ENCODE measurements around the gene RCSD1. TPM values are rescaled to one million over a fixed set of nuclear protein-coding genes. Genes with fewer than 3 reads are reported as not detected.
"Not testable (repeated sequence)": the region's sequence is repeated elsewhere in the genome, so short reads cannot be mapped to it uniquely, and the experiment has no call there.

Gene RCSD1
- total RNA-seq, 2 experiments from 2014 or later, result 143 to 145 TPM

DNA sequence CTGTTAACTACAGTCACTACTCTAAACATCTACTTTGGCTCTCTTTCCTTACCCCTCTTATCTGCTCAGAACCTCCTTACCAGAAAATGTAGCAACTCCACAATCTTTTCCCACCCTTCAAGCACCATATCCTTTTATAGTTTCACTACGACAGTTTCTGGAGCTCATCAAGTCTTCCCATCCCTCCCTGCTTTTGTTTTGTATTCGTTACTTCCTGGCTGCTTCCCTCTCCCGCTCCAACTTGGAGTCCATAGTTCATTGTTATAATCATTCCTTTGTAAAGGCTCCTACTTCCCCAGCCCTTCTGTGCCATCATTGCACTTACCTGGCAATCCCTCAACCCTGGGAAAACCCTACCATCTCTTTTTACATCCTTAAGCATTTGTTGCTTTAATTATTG lies 109.7 kb downstream of the RCSD1 start:
- DNase-seq (no peak), ATAC-seq (no peak)
- Mint-ChIP-seq H3K4me3 (no peak overlapping the region), H3K4me1 (ENCODE audit: low read depth) (no peaks in the 10 kb centered on the region), H3K36me3 (ENCODE audit: low read depth) (no peaks in the 10 kb centered on the region), H3K27ac (no peak overlapping the region), H3K27me3 (ENCODE audit: low read depth) (no peaks in the 10 kb centered on the region), H3K9me3 (ENCODE audit: insufficient read depth) (no peaks in the 10 kb centered on the region)
- ChIA-PET CTCF (interaction anchor here (1.0 to 1.3 kb wide), 3 partner anchors 23 to 343 kb away, joined by 3 read pairs; no protein-coding TSS in a partner anchor), POLR2A (interaction anchor here (0.7 kb wide), 1 partner anchor 35 kb away, joined by 3 read pairs; no protein-coding TSS in a partner anchor)

DNA sequence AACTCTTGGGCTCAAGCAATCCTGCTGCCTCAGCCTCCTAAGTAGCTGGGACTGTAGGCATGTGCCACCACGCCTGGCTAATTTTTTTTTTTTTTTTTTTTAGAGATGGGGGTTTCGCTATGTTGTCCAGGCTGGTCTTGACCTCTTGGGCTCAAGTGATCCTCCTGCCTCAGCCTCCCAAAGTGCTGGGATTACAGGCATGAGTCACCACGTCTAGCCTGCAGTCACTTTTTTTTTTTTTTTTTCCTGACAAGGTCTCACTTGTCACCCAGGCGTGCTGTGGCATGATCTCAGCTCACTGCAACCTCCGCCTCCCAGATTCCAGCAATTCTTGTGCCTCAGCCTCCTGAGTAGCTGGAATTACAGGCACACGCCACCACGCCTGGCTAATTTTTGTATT lies 111.1 kb downstream of the RCSD1 start:
- H3K4me1 Mint-ChIP-seq (ENCODE audit: low read depth), result not testable (repeated sequence)

DNA sequence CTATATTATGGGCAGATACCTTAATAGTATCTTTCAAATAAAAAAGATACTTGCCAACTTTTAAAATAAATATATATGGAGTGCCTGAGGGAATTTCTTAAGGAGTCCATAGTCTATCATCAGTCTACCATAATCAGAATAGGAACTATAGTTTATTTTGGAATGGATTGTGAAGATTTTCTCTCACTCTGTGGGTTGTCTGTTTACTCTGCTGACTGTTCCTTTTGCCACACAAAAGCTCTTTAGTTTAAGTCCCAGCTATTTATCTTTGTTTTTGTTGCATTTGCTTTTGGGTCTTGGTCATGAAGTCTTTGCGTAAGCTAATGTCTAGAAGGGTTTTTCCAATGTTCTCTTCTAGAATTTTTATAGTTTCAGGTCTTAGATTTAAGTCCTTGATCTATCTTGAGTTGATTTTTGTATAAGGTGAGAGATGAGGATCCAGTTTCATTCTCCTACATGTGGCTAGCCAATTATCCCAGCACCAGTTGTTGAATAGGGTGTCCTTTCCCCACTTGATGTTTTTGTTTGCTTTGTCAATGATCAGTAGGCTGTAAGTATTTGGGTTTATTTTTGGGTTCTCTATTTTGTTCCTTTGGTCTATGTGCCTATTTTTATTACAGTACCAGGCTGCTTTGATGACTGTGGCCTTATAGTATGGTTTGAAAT lies 112.5 kb downstream of the RCSD1 start:
- ATAC-seq; H3K4me1 Mint-ChIP-seq (ENCODE audit: low read depth); H3K27ac Mint-ChIP-seq; H3K27me3 Mint-ChIP-seq (ENCODE audit: low read depth); H3K36me3 Mint-ChIP-seq (ENCODE audit: low read depth); CTCF ChIA-PET; DNase-seq; POLR2A ChIA-PET; H3K9me3 Mint-ChIP-seq (ENCODE audit: insufficient read depth); H3K4me3 Mint-ChIP-seq: not testable (repeated sequence)

More for the DNA sequence above, 111.1 kb downstream of the RCSD1 start:
- H3K27me3 Mint-ChIP-seq (ENCODE audit: low read depth); H3K27ac Mint-ChIP-seq; H3K9me3 Mint-ChIP-seq (ENCODE audit: insufficient read depth); CTCF ChIA-PET; POLR2A ChIA-PET; ATAC-seq; H3K36me3 Mint-ChIP-seq (ENCODE audit: low read depth); DNase-seq; H3K4me3 Mint-ChIP-seq: not testable (repeated sequence)

DNA sequence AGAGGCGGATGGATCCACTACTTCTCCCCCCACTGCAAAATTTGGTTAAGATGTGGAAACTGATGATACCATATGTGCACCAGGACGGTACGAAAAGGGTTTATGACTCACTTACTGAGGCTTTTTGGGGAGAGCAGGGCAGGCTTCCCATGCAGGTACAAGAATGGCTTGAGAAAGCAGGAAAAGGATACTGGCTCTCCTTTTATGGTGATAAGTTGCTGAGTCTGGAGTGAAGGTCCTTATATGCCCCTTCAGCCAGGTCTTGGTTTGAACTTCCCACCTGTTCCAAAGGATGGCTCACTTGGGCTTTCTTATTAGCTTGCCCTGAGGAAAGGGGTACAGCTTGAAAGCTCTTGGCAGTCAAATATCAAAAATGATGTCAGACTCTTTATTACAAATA lies 114.9 kb downstream of the RCSD1 start:
- Mint-ChIP-seq H3K27me3 (ENCODE audit: low read depth) (no peaks in the 10 kb centered on the region), H3K4me1 (ENCODE audit: low read depth) (no peaks in the 10 kb centered on the region), H3K9me3 (ENCODE audit: insufficient read depth) (no peaks in the 10 kb centered on the region), H3K36me3 (ENCODE audit: low read depth) (no peaks in the 10 kb centered on the region), H3K27ac (no peak overlapping the region), H3K4me3 (no peak overlapping the region)
- POLR2A ChIA-PET, result no interaction called here
- ATAC-seq, result no peak
- no peak for DNase-seq
- CTCF ChIA-PET, result no interaction called here

DNA sequence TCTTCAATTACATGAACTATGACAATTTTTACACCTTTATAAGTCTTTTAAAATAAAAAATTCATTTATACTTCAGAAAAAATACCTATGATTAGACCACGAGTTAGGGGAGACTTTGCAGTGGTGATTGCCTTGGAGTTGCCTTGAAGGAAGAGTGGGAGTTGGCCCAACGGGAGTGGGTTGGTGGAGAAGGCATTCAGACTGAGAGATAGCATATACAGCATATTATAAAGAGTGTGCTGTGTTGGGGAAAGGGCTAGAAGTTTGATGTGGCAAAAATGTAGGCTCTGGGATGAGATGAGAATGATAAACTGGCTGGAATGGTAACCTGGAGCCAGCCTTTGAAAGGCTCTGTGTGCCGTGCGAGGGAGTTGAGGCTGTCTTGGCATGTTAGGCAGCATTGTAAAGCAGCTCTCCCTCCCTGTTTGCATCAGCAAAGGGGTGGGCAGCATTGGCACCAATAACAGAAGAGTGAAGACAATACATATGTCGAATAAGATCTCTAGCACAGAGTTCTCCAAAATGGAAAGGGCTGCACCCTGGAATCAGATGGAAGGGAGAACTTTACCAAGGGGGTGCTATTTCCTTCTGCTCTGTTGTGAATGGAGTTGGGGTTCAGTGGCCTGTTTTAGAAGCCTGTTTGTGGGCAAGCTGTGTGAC lies 116.1 kb downstream of the RCSD1 start:
- Mint-ChIP-seq H3K27ac (no peak overlapping the region), H3K4me3 (no peak overlapping the region), H3K36me3 (ENCODE audit: low read depth) (no peaks in the 10 kb centered on the region), H3K27me3 (ENCODE audit: low read depth) (no peaks in the 10 kb centered on the region), H3K9me3 (ENCODE audit: insufficient read depth) (no peaks in the 10 kb centered on the region), H3K4me1 (ENCODE audit: low read depth) (no peaks in the 10 kb centered on the region)
- CTCF ChIA-PET, result no interaction called here
- ATAC-seq (no peak), DNase-seq (no peak)
- POLR2A ChIA-PET, result no interaction called here

GRCh38 chr1:167746988-167747655 lies 117.1 kb downstream of the RCSD1 start:
- Mint-ChIP-seq H3K27ac (no peak overlapping the region), H3K36me3 (ENCODE audit: low read depth) (no peaks in the 10 kb centered on the region)
- ATAC-seq, result no peak

DNA sequence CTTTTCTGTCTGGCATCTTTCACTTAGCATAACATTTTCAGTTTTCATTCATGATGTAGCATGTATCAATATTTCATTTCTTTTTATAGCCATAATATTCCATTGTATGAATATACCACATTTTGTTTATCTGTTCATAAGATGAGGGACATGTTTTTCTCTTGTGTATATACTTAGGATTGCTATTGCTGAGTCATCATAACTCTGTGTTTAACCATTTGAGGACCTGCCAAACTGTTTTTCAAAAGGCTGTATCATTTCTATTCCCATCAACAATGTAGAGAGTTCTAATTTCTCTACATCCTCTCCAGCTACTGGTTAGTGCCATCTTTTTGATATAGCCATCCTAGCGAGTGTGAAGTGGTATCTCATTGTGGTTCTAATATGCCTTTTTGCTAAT lies 118.0 kb downstream of the RCSD1 start:
- DNase-seq, result no peak
- peaks cover 11% of the 10 kb centered on the region for H3K4me1 Mint-ChIP-seq (ENCODE audit: low read depth)
- no peak overlapping the region for H3K4me3 Mint-ChIP-seq
- POLR2A ChIA-PET, result no interaction called here
- no peaks in the 10 kb centered on the region for H3K36me3 Mint-ChIP-seq (ENCODE audit: low read depth)
- no peak for ATAC-seq
- no peak overlapping the region for H3K27ac Mint-ChIP-seq
- no peaks in the 10 kb centered on the region for H3K9me3 Mint-ChIP-seq (ENCODE audit: insufficient read depth)
- CTCF ChIA-PET, result no interaction called here
- H3K27me3 Mint-ChIP-seq (ENCODE audit: low read depth), result no peaks in the 10 kb centered on the region

More at GRCh38 chr1:167746988-167747655, 117.1 kb downstream of the RCSD1 start:
- no peaks in the 10 kb centered on the region for H3K9me3 Mint-ChIP-seq (ENCODE audit: insufficient read depth)
- ChIA-PET POLR2A (no interaction called here), CTCF (no interaction called here)
- H3K27me3 Mint-ChIP-seq (ENCODE audit: low read depth), result no peaks in the 10 kb centered on the region
- no peak overlapping the region for H3K4me3 Mint-ChIP-seq
- no peak for DNase-seq
- peaks cover 4% of the 10 kb centered on the region for H3K4me1 Mint-ChIP-seq (ENCODE audit: low read depth)

- no peaks in the 10 kb centered on the region for H3K27me3 Mint-ChIP-seq (ENCODE audit: low read depth)
- ChIA-PET POLR2A (no interaction called here), CTCF (interaction anchor here (1.0 to 1.2 kb wide), 3 partner anchors 14 to 35 kb away, joined by 3 read pairs; no protein-coding TSS in a partner anchor)
- no peak overlapping the region for H3K4me3 Mint-ChIP-seq
- no peak overlapping the region for H3K27ac Mint-ChIP-seq
- no peak for DNase-seq
- no peaks in the 10 kb centered on the region for H3K36me3 Mint-ChIP-seq (ENCODE audit: low read depth)
- no peaks in the 10 kb centered on the region for H3K9me3 Mint-ChIP-seq (ENCODE audit: insufficient read depth)
- H3K4me1 Mint-ChIP-seq (ENCODE audit: low read depth), result peaks cover 14% of the 10 kb centered on the region
- no peak for ATAC-seq
Measured at GRCh38 chr1:167748906-167749305, 118.9 kb downstream of the RCSD1 start.

- H3K9me3 Mint-ChIP-seq (ENCODE audit: insufficient read depth), result no peaks in the 10 kb centered on the region
- H3K36me3 Mint-ChIP-seq (ENCODE audit: low read depth), result no peaks in the 10 kb centered on the region
- H3K4me3 Mint-ChIP-seq, result no peak overlapping the region
- H3K27ac Mint-ChIP-seq, result no peak overlapping the region
- H3K27me3 Mint-ChIP-seq (ENCODE audit: low read depth), result no peaks in the 10 kb centered on the region
- H3K4me1 Mint-ChIP-seq (ENCODE audit: low read depth), result peaks cover 14% of the 10 kb centered on the region
- CTCF ChIA-PET, result interaction anchor here (1.2 kb wide), 2 partner anchors 13 to 35 kb away, joined by 3 read pairs; no protein-coding TSS in a partner anchor
- POLR2A ChIA-PET, result no interaction called here
- ATAC-seq (no peak), DNase-seq (no peak)
Measured at GRCh38 chr1:167749741-167750140, 119.7 kb downstream of the RCSD1 start.

DNA sequence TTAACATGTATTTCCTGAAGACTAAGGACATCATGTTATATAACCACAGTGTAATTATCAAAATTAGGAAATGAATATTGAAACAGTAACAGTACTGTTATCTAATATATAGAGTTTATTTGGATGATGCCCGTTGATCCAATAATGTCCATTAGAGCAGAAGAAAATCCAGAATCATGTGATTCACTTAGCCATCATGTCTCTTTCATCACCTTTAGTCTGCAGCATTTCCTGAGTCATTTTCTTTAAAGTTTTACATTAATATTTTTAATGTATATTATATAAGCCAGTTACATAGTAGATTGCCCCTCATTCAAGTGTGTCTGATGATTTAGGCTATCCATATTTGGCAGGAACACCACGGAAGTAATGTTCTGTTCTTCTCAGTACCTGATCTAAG lies 120.6 kb downstream of the RCSD1 start:
- Mint-ChIP-seq H3K27ac (no peak overlapping the region), H3K4me1 (ENCODE audit: low read depth) (peaks cover 14% of the 10 kb centered on the region), H3K27me3 (ENCODE audit: low read depth) (no peaks in the 10 kb centered on the region), H3K9me3 (ENCODE audit: insufficient read depth) (no peaks in the 10 kb centered on the region), H3K36me3 (ENCODE audit: low read depth) (no peaks in the 10 kb centered on the region), H3K4me3 (no peak overlapping the region)
- ChIA-PET POLR2A (no interaction called here), CTCF (no interaction called here)
- no peak for DNase-seq
- no peak for ATAC-seq

- H3K4me3 Mint-ChIP-seq, result no peak overlapping the region
- POLR2A ChIA-PET, result no interaction called here
- H3K27ac Mint-ChIP-seq, result no peak overlapping the region
- no peaks in the 10 kb centered on the region for H3K9me3 Mint-ChIP-seq (ENCODE audit: insufficient read depth)
- CTCF ChIA-PET, result no interaction called here
- DNase-seq, result no peak
- no peaks in the 10 kb centered on the region for H3K27me3 Mint-ChIP-seq (ENCODE audit: low read depth)
- no peak for ATAC-seq
- peaks cover 14% of the 10 kb centered on the region for H3K4me1 Mint-ChIP-seq (ENCODE audit: low read depth)
- H3K36me3 Mint-ChIP-seq (ENCODE audit: low read depth), result no peaks in the 10 kb centered on the region
Measured at GRCh38 chr1:167751676-167752075, 121.6 kb downstream of the RCSD1 start.
